HepG2 (cell line): Measurements from ENCODE around the gene WLS. TPM values are rescaled to one million over a fixed set of nuclear protein-coding genes. Genes with fewer than 3 reads are reported as not detected.

Experiments used
- ATAC-seq: fragments of 200-7000 bp; cut with Tn5 transposase; 3 replicates; pipeline ENCODE4 v1.9.1; 2020; ENCODE audit warnings: mild to moderate bottlenecking, moderate library complexity
- BruUV-seq: library from RNA; stranded (reverse); fragments of 400-500 nt; replicated peaks from 2 replicates; lab custom pipeline; 2021; lab: Mats Ljungman, UMichigan
- CTCF ChIA-PET: fragments of 300-600 bp; formaldehyde crosslinking; extraction: SDS; loops from one replicate; lab custom pipeline; 2021; ENCODE audit warnings: low total read pairs, inconsistent platforms, low intra/inter-chr PET ratio; lab: Yijun Ruan, JAX
- POLR2A ChIA-PET: fragments of 350-600 bp; sonication (Branson Sonifier 250); formaldehyde crosslinking; loops from one replicate; lab custom pipeline; 2020; ENCODE audit warnings: antibody characterized with exemption, inconsistent platforms; lab: Yijun Ruan, JAX
- DNase-seq: peaks from one replicate; pipeline ENCODE4 v3.0.0-alpha.2; 2015; ENCODE audit warnings: low spot score
- FAIRE-seq: peaks from 3 replicates; lab custom pipeline; 2011; peaks lifted over from hg19 to GRCh38; lab: Jason Lieb, UNC
- H2AFZ ChIP-seq: one replicate; pipeline ENCODE4 v1.6.1; 2011; ENCODE audit warnings: low read length, inconsistent platforms
- H3K27ac ChIP-seq: fragments of 300-600 bp; 3 replicates; pipeline ENCODE4 v1.8.0; 2011; ENCODE audit warnings: mixed run types, mild to moderate bottlenecking, mixed read lengths, low read length, inconsistent platforms; ENCODE audit not compliant: insufficient read depth; ENCODE audit errors: extremely low read length
- H3K27me3 ChIP-seq, 2 experiments: fragments of 200-600 bp in 1 of 2; 2 replicates in 1 of 2; 3 replicates in 1 of 2; pipeline versions ENCODE4 v1.6.0 to v1.8.0; 2011; ENCODE audit warnings: low read length in 2 of 2, mild to moderate bottlenecking in 2 of 2, moderate library complexity in 2 of 2, inconsistent platforms in 1 of 2; ENCODE audit not compliant: insufficient read depth in 2 of 2, control insufficient read depth in 1 of 2
- H3K36me3 ChIP-seq, 2 experiments: fragments of 200-600 bp in 1 of 2; replicated peaks in 1 of 2; 2 replicates in 1 of 2; 3 replicates in 1 of 2; pipeline versions ENCODE4 v1.5.1 to v1.8.0; 2011; ENCODE audit warnings: low read length in 2 of 2, inconsistent platforms in 1 of 2; ENCODE audit not compliant: insufficient read depth in 2 of 2, control insufficient read depth in 1 of 2
- H3K4me1 ChIP-seq: 2 replicates; pipeline ENCODE4 v1.5.1; 2012; ENCODE audit warnings: low read length, inconsistent platforms; ENCODE audit not compliant: insufficient read depth
- H3K4me2 ChIP-seq: 2 replicates; pipeline ENCODE4 v1.6.0; 2011; ENCODE audit warnings: low read depth, low read length, inconsistent platforms
- H3K4me3 ChIP-seq, 3 experiments: fragments of 200-600 bp in 1 of 3; sonication (generic), shearing (Covaris generic) in 1 of 3; replicated peaks in 1 of 3; 2 replicates each; pipeline ENCODE4 v1.5.1; 2011 to 2016; ENCODE audit warnings: low read length in 3 of 3, inconsistent platforms in 2 of 3, low read depth in 2 of 3, mild to moderate bottlenecking in 2 of 3, control low read depth in 1 of 3, mixed read lengths in 1 of 3; ENCODE audit not compliant: insufficient read depth in 1 of 3
- H3K79me2 ChIP-seq: one replicate; pipeline ENCODE4 v1.6.1; 2011; ENCODE audit warnings: low read length, inconsistent platforms; ENCODE audit not compliant: insufficient read depth
- H3K9ac ChIP-seq: 2 replicates; pipeline ENCODE4 v1.6.0; 2011; ENCODE audit warnings: mild to moderate bottlenecking, low read depth, low read length, inconsistent platforms; ENCODE audit not compliant: insufficient read depth
- H3K9me3 ChIP-seq: 2 replicates; pipeline ENCODE4 v1.5.1; 2012; ENCODE audit warnings: mild to moderate bottlenecking, low read length
- H4K20me1 ChIP-seq: 2 replicates; pipeline ENCODE4 v1.6.0; 2011; ENCODE audit warnings: inconsistent platforms, mild to moderate bottlenecking, low read length, moderate library complexity; ENCODE audit not compliant: insufficient read depth
- ETV5 ChIP-seq: IDR thresholded peaks from 2 replicates; pipeline ENCODE4 v1.6.1; 2018; ENCODE audit warnings: missing biosample characterization, missing genetic modification reagents, inconsistent platforms, borderline replicate concordance
- HNRNPH1 ChIP-seq: fragments of 200-400 bp; formaldehyde crosslinking; optimal IDR thresholded peaks from 2 replicates; pipeline ENCODE3; 2017; ENCODE audit warnings: mild to moderate bottlenecking, low read depth, low read length
- MAFK ChIP-seq, 2 experiments: IDR thresholded peaks in 1 of 2; conservative IDR thresholded peaks in 1 of 2; 2 replicates each; pipeline ENCODE4 v1.6.1; 2011; ENCODE audit warnings: improper control_type of control experiment in 2 of 2, low read length in 2 of 2
- SMARCE1 ChIP-seq: fragments of 450-650 bp; IDR thresholded peaks from 2 replicates; pipeline ENCODE4 v1.6.1; 2017; ENCODE audit warnings: borderline replicate concordance
- ZBTB8A ChIP-seq: sonication (generic); formaldehyde crosslinking; IDR thresholded peaks from 2 replicates; pipeline ENCODE4 v1.4.0; 2020; ENCODE audit warnings: mild to moderate bottlenecking, low read depth, missing genetic modification reagents, borderline replicate concordance
- ZNF143 ChIP-seq: sonication (generic); formaldehyde crosslinking; IDR thresholded peaks from 2 replicates; pipeline ENCODE4 v1.4.0; 2020; ENCODE audit warnings: missing genetic modification reagents
- ZNF614 ChIP-seq: IDR thresholded peaks from 2 replicates; pipeline ENCODE4 v1.6.1; 2018; ENCODE audit warnings: missing biosample characterization, missing genetic modification reagents, inconsistent platforms, borderline replicate concordance
- WGBS: methylation state at CpG from one replicate; pipeline ENCODE4 v1.1.6; 2017; ENCODE audit warnings: low lambda C conversion rate; 5-methylcytosine and 5-hydroxymethylcytosine counted together
- in situ Hi-C: cut with HindIII; loops from 2 replicates; pipeline ENCODE4 v1.10.0; 2017; ENCODE audit warnings: low pct_unique_long_range_greater_than_20kb; ENCODE audit not compliant: extremely low pct_ligation_motif_present
- intact Hi-C: fragments of 100-400 bp; cut with micrococcal nuclease; formaldehyde crosslinking; loops from one replicate; pipeline ENCODE4 v1.10.0; 2022; ENCODE audit not compliant: unreplicated experiment
- polyA plus RNA-seq, 8 experiments: library from polyadenylated mRNA; depleted of rRNA in 3 of 8; stranded (reverse) in 7 of 8; unstranded in 1 of 8; fragments of >200 nt; fragmentation: Illumina TruSeq in 4 of 8; extraction: Trizol in 4 of 8; gene quantifications; 2 replicates each; pipeline versions ENCODE4 v1.2.1 to v1.2.3, GENCODE V29; 2011 to 2016; ENCODE audit warnings: low read depth in 4 of 8, missing spikeins in 1 of 8, mixed read lengths in 1 of 8; ENCODE audit not compliant: insufficient read depth in 1 of 8
- total RNA-seq, 5 experiments: library from RNA; depleted of rRNA; stranded (reverse); fragments of >200 nt; fragmentation: Illumina TruSeq; extraction: Trizol; gene quantifications; 2 replicates each; pipeline ENCODE4 v1.2.3, GENCODE V29; 2016; ENCODE audit warnings: low read depth in 1 of 5

The WLS gene
- total and polyA plus RNA-seq, 2 of the 13 experiments (the other 11 are each of a cell fraction or from before 2014, with no cell fraction given), result not detected

DNA sequence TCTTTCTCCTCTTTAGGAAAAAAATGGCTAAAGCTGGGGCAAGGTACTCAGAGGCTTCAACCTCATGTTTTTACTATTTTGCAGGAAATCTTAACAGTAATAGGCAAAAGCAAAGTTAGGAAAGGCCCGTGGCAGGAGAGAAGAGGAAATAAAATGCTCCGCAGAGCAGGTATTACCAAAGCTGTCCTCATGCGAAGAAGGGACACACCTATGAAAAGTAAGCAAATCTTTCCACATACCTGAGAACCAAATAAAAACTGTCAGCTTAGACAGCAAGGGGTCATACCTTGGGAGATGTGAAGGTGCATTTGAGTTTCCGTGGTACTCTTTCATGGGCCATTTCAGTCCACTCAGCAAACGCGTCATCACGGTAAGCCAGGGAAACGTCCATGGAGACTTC, 73.5 kb downstream of the WLS start:
- Histone ChIP-seq H3K27ac (no peak overlapping the region), H3K79me2 (no peaks in the 10 kb centered on the region), H3K27me3 (0 out of 5 replicates have a peak, but pooled peaks cover 0 to 1% of the 10 kb centered on the region in 2 experiments), H2AFZ (no peak overlapping the region), H3K9me3 (no peaks in the 10 kb centered on the region), H4K20me1 (no peaks in the 10 kb centered on the region), H3K4me1 (no peaks in the 10 kb centered on the region), H3K9ac (no peak overlapping the region), H3K36me3 (no peaks in the 10 kb centered on the region), H3K4me3 (no peak overlapping the region), H3K4me2 (no peak overlapping the region)
- POLR2A ChIA-PET, result no interaction called here
- intact Hi-C loops (no loop called here), in situ Hi-C loops (no loop called here)
- ATAC-seq (no peak), DNase-seq (no peak), FAIRE-seq (no peak)
- BruUV-seq, result no TSS peak
- CTCF ChIA-PET, result no interaction called here
- TF ChIP-seq MAFK (conservative IDR thresholded peaks at IDR 0.05 in 1 of 2, IDR thresholded peaks at IDR 0.05 in 1 of 2; ENCODE audit: low read length in 2 of 2) (peak in 1 of 2 experiments; percentile 40; a peak in 1 of 4 replicates), ZBTB8A (CRISPR knock-in tag) (no peak)
- 39% methylated on average over 8 of the region's 8 CpGs for WGBS

DNA sequence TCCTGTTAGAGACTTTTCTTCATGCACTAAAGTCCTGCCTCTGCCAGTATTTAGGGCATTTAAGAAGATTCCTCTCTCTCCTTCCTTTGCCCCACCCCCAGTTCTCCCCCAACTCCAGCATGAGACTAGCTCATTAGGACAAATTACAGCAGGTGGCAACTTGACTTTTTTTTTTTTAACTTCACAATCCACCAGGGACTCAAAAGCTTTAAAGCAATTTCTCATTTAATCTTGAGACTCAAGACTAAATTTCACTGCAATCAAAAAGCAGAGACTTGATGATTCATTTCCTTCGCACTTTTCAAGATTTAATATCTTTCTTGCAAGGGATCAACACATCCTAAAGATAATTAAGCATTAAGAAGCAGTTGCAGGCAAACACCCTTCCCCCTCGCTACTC, 74.9 kb downstream of the WLS start:
- ChIA-PET POLR2A (no interaction called here), CTCF (no interaction called here)
- TF ChIP-seq SMARCE1 (no peak), HNRNPH1 (no peak), ZNF614 (CRISPR knock-in tag) (no peak), ZNF143 (CRISPR knock-in tag) (no peak), ETV5 (no peak)
- Histone ChIP-seq H3K27me3 (0 out of 5 replicates have a peak, but pooled peaks cover 0 to 3% of the 10 kb centered on the region in 2 experiments), H3K4me1 (no peaks in the 10 kb centered on the region), H3K4me2 (no peak overlapping the region), H3K27ac (no peak overlapping the region), H3K36me3 (no peaks in the 10 kb centered on the region), H3K4me3 (no peak overlapping the region), H2AFZ (no peak overlapping the region), H4K20me1 (no peaks in the 10 kb centered on the region), H3K9me3 (no peaks in the 10 kb centered on the region), H3K79me2 (no peaks in the 10 kb centered on the region), H3K9ac (no peak overlapping the region)
- intact Hi-C loops, result no loop called here
- BruUV-seq, result no TSS peak
- WGBS, result 0% methylated on average over 2 of the region's 2 CpGs
- DNase-seq (no peak), FAIRE-seq (no peak), ATAC-seq (no peak)
- in situ Hi-C loops, result no loop called here
